Adrenal gland (tissue), 5 donors: ENCODE results near the gene NOD2.

Experiments used
- POLR2A ChIP-seq, 2 donors: fragments of 450-650 bp; IDR thresholded peaks; one replicate each; pipeline ENCODE4 v1.6.1; 2017; ENCODE audit warnings: antibody characterized with exemption in 2 of 2, mild to moderate bottlenecking in 2 of 2, moderate library complexity in 1 of 2
- TF ChIP-seq, protein P1 (sequence below), 6 experiments: fragments of 450-650 bp in 4 of 6; fragments of 200-600 bp in 2 of 6; sonication (generic) in 1 of 6; IDR thresholded peaks; 1 replicate in 5 of 6; 2 replicates in 1 of 6; pipeline versions ENCODE4 v1.5.1 to v1.8.0; 2016 to 2021; ENCODE audit warnings: antibody characterized with exemption in 6 of 6, mild to moderate bottlenecking in 2 of 6, moderate library complexity in 1 of 6
- donor health status: DM: no; HTN: no; CAD: no.

DNA sequence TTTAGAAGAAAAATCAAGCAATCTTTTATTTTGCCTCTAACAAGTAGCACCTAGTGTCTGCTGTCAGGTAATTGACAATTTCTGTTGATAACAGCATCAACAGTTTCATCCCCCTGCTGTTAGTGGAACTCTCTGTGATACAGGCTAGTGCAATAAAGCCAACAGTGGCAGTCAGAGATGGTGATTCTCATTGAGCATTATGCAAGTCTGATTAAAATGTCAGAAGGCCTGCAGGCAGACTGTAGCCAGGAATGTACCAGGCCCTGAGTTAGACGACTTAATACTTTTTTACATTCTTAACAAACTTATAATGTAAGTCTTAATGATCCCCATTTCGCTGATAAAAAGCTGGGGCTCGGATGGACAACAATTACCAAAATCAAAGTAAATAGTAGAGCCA lies 63.1 kb downstream of the NOD2 start:
- TF ChIP-seq, protein P1, sequence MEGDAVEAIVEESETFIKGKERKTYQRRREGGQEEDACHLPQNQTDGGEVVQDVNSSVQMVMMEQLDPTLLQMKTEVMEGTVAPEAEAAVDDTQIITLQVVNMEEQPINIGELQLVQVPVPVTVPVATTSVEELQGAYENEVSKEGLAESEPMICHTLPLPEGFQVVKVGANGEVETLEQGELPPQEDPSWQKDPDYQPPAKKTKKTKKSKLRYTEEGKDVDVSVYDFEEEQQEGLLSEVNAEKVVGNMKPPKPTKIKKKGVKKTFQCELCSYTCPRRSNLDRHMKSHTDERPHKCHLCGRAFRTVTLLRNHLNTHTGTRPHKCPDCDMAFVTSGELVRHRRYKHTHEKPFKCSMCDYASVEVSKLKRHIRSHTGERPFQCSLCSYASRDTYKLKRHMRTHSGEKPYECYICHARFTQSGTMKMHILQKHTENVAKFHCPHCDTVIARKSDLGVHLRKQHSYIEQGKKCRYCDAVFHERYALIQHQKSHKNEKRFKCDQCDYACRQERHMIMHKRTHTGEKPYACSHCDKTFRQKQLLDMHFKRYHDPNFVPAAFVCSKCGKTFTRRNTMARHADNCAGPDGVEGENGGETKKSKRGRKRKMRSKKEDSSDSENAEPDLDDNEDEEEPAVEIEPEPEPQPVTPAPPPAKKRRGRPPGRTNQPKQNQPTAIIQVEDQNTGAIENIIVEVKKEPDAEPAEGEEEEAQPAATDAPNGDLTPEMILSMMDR (IDR thresholded peaks at IDR 0.05), result no peak
- no peak for TF ChIP-seq POLR2A (IDR thresholded peaks at IDR 0.05)
